ENCODE results near the gene ATP8A2. TPM values are rescaled to one million over a fixed set of nuclear protein-coding genes. Genes with fewer than 3 reads are reported as not detected.

Gene ATP8A2
- total RNA-seq, 1 experiment from 2014 or later, result not detected

GRCh38 chr13:25859528-25859927 is 487.8 kb downstream of the ATP8A2 start:
- TF ChIP-seq TCF7L2 (IDR thresholded peaks at IDR 0.05; ENCODE audit: low read depth, low read length), result no peak
- no peak for TF ChIP-seq SIN3A (IDR thresholded peaks at IDR 0.05; ENCODE audit: borderline replicate concordance, insufficient read depth, low read depth, low read length)
- Histone ChIP-seq H3K4me1 (ENCODE audit: control insufficient read depth, insufficient read depth, low read length) (no peaks in the 10 kb centered on the region), H3K27ac (ENCODE audit: low read length) (no peak overlapping the region), H3K36me3 (ENCODE audit: control insufficient read depth, insufficient read depth, low read length) (no peaks in the 10 kb centered on the region), H3K27me3 (ENCODE audit: control insufficient read depth, insufficient read depth, low read length) (no peaks in the 10 kb centered on the region), H3K4me3 (ENCODE audit: low read depth in 2 of 2, low read length in 2 of 2) (no peak overlapping the region), H3K9me3 (ENCODE audit: control insufficient read depth, insufficient read depth, low read depth, low read length) (no peaks in the 10 kb centered on the region)
- DNase-seq (ENCODE audit: low read depth, low spot score), result no peak
- no TSS peak for BruUV-seq (replicated peaks)
- intact Hi-C loops (cut with micrococcal nuclease; ENCODE audit: unreplicated experiment), result no loop called here
- ChIA-PET POLR2A (no interaction called here), CTCF (no interaction called here)
- in situ Hi-C loops (cut with HindIII; ENCODE audit: low pct_unique_long_range_greater_than_20kb, low sequenced_read_pairs), result no loop called here
- no peak for ATAC-seq

DNA sequence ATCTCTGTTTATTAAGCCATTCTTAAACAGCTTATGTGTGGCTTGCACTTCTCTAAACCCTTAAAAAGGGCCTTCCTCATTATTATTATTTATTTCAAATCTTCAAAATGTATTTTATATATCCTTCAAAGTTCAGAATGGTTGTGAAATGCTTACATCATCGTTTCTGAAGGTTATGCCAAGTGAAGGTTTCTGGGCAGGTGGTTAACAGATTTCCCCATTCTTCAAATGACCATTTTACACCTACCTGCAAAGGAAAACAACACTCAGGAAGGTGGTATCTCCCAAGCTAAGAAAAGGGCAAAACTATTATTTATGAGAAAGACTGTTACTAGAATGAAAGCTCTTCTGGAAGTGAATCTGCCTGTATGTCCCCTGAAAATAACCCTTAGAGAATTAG is 488.5 kb downstream of the ATP8A2 start:
- ChIA-PET POLR2A (no interaction called here), CTCF (no interaction called here)
- H3K36me3 ChIP-seq (ENCODE audit: control insufficient read depth, insufficient read depth, low read length), result no peaks in the 10 kb centered on the region
- H3K9me3 ChIP-seq (ENCODE audit: control insufficient read depth, insufficient read depth, low read depth, low read length), result no peaks in the 10 kb centered on the region
- intact Hi-C loops (cut with micrococcal nuclease; ENCODE audit: unreplicated experiment), result no loop called here
- TF ChIP-seq TCF7L2 (IDR thresholded peaks at IDR 0.05; ENCODE audit: low read depth, low read length), result no peak
- H3K27ac ChIP-seq (ENCODE audit: low read length), result no peak overlapping the region
- no peak overlapping the region for H3K4me3 ChIP-seq (ENCODE audit: low read depth in 2 of 2, low read length in 2 of 2)
- H3K4me1 ChIP-seq (ENCODE audit: control insufficient read depth, insufficient read depth, low read length), result no peaks in the 10 kb centered on the region
- ATAC-seq (no peak), DNase-seq (ENCODE audit: low read depth, low spot score) (no peak)
- H3K27me3 ChIP-seq (ENCODE audit: control insufficient read depth, insufficient read depth, low read length), result no peaks in the 10 kb centered on the region
- no TSS peak for BruUV-seq (replicated peaks)
- in situ Hi-C loops (cut with HindIII; ENCODE audit: low pct_unique_long_range_greater_than_20kb, low sequenced_read_pairs), result no loop called here

- Histone ChIP-seq H3K9me3 (ENCODE audit: control insufficient read depth, insufficient read depth, low read depth, low read length) (no peaks in the 10 kb centered on the region), H3K4me1 (ENCODE audit: control insufficient read depth, insufficient read depth, low read length) (no peaks in the 10 kb centered on the region), H3K27me3 (ENCODE audit: control insufficient read depth, insufficient read depth, low read length) (0 out of 2 replicates have a peak, but pooled peaks cover 2% of the 10 kb centered on the region), H3K4me3 (ENCODE audit: low read depth in 2 of 2, low read length in 2 of 2) (no peak overlapping the region), H3K27ac (ENCODE audit: low read length) (no peak overlapping the region), H3K36me3 (ENCODE audit: control insufficient read depth, insufficient read depth, low read length) (no peaks in the 10 kb centered on the region)
- intact Hi-C loops (cut with micrococcal nuclease; ENCODE audit: unreplicated experiment), result no loop called here
- no peak for DNase-seq (ENCODE audit: low read depth, low spot score)
- no TSS peak for BruUV-seq (replicated peaks)
- ATAC-seq, result no peak; the same call in 1 of the 2 replicates
- ChIA-PET POLR2A (no interaction called here), CTCF (no interaction called here)
- TF ChIP-seq TCF7L2 (IDR thresholded peaks at IDR 0.05; ENCODE audit: low read depth, low read length) (no peak), SIN3A (IDR thresholded peaks at IDR 0.05; ENCODE audit: borderline replicate concordance, insufficient read depth, low read depth, low read length) (no peak)
- TF ChIP-seq, protein P1, sequence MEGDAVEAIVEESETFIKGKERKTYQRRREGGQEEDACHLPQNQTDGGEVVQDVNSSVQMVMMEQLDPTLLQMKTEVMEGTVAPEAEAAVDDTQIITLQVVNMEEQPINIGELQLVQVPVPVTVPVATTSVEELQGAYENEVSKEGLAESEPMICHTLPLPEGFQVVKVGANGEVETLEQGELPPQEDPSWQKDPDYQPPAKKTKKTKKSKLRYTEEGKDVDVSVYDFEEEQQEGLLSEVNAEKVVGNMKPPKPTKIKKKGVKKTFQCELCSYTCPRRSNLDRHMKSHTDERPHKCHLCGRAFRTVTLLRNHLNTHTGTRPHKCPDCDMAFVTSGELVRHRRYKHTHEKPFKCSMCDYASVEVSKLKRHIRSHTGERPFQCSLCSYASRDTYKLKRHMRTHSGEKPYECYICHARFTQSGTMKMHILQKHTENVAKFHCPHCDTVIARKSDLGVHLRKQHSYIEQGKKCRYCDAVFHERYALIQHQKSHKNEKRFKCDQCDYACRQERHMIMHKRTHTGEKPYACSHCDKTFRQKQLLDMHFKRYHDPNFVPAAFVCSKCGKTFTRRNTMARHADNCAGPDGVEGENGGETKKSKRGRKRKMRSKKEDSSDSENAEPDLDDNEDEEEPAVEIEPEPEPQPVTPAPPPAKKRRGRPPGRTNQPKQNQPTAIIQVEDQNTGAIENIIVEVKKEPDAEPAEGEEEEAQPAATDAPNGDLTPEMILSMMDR (IDR thresholded peaks at IDR 0.05), result no peak
- in situ Hi-C loops (cut with HindIII; ENCODE audit: low pct_unique_long_range_greater_than_20kb, low sequenced_read_pairs), result no loop called here
These were observed 489.1 kb downstream of the ATP8A2 start for GRCh38 chr13:25860862-25861261.

- H3K27ac ChIP-seq (ENCODE audit: low read length), result no peak overlapping the region
- ChIA-PET POLR2A (no interaction called here), CTCF (no interaction called here)
- in situ Hi-C loops (cut with HindIII; ENCODE audit: low pct_unique_long_range_greater_than_20kb, low sequenced_read_pairs) (no loop called here), intact Hi-C loops (cut with micrococcal nuclease; ENCODE audit: unreplicated experiment) (no loop called here)
- ATAC-seq, result no peak
- H3K4me1 ChIP-seq (ENCODE audit: control insufficient read depth, insufficient read depth, low read length), result no peaks in the 10 kb centered on the region
- DNase-seq (ENCODE audit: low read depth, low spot score), result no peak
- H3K36me3 ChIP-seq (ENCODE audit: control insufficient read depth, insufficient read depth, low read length), result no peaks in the 10 kb centered on the region
- H3K9me3 ChIP-seq (ENCODE audit: control insufficient read depth, insufficient read depth, low read depth, low read length), result no peaks in the 10 kb centered on the region
- no peak for TF ChIP-seq TCF7L2 (IDR thresholded peaks at IDR 0.05; ENCODE audit: low read depth, low read length)
- TF ChIP-seq, protein P2, sequence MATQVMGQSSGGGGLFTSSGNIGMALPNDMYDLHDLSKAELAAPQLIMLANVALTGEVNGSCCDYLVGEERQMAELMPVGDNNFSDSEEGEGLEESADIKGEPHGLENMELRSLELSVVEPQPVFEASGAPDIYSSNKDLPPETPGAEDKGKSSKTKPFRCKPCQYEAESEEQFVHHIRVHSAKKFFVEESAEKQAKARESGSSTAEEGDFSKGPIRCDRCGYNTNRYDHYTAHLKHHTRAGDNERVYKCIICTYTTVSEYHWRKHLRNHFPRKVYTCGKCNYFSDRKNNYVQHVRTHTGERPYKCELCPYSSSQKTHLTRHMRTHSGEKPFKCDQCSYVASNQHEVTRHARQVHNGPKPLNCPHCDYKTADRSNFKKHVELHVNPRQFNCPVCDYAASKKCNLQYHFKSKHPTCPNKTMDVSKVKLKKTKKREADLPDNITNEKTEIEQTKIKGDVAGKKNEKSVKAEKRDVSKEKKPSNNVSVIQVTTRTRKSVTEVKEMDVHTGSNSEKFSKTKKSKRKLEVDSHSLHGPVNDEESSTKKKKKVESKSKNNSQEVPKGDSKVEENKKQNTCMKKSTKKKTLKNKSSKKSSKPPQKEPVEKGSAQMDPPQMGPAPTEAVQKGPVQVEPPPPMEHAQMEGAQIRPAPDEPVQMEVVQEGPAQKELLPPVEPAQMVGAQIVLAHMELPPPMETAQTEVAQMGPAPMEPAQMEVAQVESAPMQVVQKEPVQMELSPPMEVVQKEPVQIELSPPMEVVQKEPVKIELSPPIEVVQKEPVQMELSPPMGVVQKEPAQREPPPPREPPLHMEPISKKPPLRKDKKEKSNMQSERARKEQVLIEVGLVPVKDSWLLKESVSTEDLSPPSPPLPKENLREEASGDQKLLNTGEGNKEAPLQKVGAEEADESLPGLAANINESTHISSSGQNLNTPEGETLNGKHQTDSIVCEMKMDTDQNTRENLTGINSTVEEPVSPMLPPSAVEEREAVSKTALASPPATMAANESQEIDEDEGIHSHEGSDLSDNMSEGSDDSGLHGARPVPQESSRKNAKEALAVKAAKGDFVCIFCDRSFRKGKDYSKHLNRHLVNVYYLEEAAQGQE (IDR thresholded peaks at IDR 0.05; ENCODE audit: insufficient read depth in 1 of 2, low read depth in 2 of 2, low read length in 1 of 2), result no peak
- TF ChIP-seq, protein P1 (IDR thresholded peaks at IDR 0.05), result no peak
- no peak for TF ChIP-seq SIN3A (IDR thresholded peaks at IDR 0.05; ENCODE audit: borderline replicate concordance, insufficient read depth, low read depth, low read length)
- no peak for TF ChIP-seq POLR2AphosphoS5 (IDR thresholded peaks at IDR 0.05; ENCODE audit: low read depth, low read length)
- 0 out of 2 replicates have a peak, but pooled peaks cover 2% of the 10 kb centered on the region for H3K27me3 ChIP-seq (ENCODE audit: control insufficient read depth, insufficient read depth, low read length)
- no TSS peak for BruUV-seq (replicated peaks)
- no peak overlapping the region for H3K4me3 ChIP-seq (ENCODE audit: low read depth in 2 of 2, low read length in 2 of 2)
These were observed 490.4 kb downstream of the ATP8A2 start for GRCh38 chr13:25862156-25862555.

Measured in Panc1 (cell line).